GM21786 (cell line): ENCODE measurements around the gene PHF12.

Experiments used
- ATAC-seq: cut with Tn5 transposase; IDR thresholded peaks from one replicate; pipeline ENCODE4 v1.9.1; 2021; ENCODE audit not compliant: unreplicated experiment

The PHF12 gene

DNA sequence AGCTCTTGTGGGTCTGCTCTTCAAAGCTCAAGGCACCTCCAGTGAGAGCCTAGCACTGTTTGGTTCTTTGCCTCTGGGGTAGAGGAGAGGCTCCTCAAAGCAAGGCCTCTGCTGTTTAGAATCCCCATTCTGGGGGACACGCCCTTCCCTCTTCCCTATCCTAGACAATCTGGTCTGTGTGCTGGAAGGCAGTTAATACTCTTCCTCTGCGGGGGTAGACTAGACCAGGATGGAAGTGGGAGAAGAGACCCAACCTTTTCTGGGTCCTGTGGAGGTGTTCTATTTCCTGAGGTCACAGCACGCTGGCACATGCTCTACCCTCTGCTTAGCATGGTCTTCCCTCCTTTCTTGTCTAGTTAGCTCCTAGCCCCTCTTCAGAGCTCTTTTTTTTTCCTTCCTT lies 88.8 kb downstream of the PHF12 start:
- ATAC-seq: no peak

DNA sequence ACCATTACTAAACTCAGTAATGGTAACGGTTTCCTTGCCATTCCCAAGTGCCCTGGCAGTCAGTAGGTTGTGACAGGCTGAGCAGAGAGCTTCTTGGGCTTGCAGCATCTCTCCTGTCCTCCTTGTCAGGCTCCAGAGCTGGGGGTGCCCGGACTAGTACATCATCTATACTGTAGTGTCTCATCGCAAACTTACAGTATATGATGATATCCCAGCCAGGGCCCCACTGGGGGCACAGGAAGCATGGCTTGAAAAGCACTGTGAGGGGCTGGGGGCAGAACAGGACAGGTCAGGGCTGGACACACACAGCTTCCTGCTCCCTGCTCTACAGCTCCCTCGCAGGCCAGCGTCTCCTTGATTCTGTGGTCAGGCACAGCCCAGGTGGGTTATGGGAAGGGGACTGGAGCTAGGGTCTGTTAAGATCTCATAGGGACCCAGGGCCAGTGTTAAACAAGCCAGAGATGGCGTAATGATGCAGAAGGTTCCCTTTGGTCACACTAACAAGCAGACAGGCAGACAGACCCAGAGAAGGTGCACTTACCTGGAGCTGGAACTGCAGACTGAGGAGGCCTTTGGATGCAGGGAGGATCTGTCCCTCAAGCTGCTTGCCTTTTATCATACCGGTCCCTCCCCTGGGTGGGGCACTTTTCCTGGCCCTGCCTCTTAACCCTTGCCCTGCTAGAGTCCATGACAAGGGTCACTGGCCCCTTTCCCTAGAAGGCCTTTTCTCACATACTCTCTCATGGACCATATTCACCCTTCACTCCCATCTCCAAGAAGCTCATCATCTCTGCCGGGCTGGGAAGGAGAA lies 89.7 kb downstream of the PHF12 start:
- ATAC-seq: no peak

DNA sequence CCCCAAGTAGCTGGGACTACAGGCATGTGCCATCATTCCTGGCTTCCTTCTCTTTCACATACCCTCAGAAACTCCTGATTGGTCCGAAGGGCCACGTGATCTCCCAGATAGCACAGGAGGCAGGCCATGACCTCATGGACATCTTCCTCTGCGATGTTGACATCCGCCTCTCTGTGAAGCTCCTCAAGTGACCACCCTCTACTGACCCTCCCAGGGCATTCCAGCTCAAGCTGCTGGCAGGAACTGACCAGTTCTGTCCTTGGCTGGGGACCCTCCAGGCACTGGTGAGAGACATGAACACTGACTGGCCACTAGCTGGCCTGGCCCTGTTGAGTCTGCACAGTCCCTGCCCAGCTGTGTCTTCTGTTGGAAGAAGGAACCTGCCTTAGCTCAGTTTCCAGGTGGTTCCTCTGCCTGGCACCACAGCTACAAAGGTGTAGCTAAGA lies 90.9 kb downstream of the PHF12 start:
- no peak for ATAC-seq

DNA sequence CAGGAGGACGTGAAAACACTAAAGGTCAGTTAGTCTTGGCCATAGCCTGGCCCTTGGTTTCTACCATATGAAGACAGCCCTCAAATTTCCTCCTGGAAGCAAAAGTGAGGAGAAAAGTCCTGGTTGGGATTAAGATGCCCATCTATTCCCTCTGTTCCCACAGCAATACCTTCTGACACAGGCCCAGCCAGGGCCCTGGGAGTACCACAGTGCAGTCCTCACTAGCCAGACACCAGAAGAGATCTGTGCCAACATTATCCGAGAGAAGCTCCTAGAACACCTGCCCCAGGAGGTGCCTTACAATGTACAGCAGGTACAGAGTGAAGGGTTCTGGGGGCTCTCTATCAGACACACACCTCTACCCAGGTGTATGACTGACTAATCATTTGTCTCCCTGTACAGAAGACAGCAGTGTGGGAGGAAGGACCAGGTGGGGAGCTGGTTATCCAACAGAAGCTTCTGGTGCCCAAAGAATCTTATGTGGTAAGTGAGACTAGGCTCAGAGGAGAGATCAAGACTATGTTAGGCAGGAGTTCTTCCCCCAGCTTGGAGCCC lies 92.4 kb downstream of the PHF12 start:
- ATAC-seq: no peak

DNA sequence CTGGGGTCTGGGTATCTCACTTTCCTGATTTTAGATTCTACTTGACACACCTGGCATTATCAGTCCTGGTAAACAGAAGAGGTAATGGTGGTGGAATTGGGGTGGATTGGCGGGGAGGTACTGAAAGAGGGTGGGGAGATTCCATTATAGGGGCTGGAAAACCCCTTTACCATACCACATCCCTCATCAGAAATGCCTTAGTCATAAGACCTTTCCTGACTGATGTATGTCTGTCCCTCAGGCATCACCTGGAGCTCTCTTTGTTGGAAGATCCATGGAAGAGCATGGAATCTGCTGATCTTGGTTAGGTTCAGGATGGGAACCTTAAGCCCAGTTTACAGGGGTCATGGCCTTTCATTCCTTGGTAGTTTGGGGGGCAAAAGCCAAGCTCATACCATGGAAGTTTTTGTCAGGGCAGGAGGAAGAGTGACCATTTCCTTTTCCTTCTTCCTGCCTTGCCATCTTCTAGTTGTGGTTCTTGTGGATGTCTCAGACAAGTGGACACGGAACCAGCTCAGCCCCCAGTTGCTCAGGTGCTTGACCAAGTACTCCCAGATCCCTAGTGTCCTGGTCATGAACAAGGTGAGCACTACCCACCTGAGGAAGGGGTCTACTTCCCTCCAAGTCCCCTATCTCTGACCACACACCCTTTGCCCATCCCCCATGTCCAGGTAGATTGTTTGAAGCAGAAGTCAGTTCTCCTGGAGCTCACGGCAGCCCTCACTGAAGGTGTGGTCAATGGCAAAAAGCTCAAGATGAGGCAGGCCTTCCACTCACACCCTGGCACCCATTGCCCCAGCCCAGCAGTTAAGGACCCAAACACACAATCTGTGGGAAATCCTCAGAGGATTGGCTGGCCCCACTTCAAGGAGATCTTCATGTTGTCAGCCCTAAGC lies 93.2 kb downstream of the PHF12 start:
- ATAC-seq: no peak

DNA sequence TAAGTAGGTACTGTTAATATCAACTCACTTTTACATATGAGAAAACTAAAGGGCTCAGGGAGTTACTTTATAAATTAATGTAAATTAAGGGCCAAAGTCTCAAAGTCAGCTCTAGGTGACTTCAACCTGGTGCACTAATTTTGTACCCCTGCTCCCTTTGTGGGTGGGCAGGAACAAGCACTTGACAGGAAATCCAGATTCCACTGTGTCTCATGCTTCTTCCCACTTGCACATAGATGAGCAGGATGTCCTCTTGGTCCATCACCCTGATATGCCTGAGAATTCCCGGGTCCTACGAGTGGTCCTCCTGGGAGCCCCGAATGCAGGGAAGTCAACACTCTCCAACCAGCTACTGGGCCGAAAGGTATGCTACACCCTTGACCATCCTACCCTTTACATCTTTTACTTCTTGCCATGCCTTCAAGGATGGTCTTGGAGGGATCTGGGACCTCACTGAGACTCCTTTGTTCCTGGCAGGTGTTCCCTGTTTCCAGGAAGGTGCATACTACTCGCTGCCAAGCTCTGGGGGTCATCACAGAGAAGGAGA lies 95.2 kb downstream of the PHF12 start:
- no peak for ATAC-seq

DNA sequence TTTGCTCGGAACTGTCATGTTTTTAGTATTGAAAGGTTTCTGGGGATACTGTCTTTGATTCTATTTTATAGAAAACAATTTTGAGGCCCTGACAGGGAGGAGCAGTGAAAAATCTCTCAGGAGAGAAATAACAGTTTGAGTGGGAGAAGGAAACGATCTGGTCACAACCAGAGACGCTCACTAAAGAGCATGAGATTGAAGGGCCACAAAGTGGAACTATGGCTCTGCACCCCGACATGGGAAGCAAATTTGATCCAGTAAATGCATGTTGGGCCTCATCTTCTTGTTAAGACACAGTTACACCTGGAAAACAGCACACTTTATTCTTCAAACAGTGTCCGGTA lies 96.0 kb downstream of the PHF12 start:
- no peak for ATAC-seq
